HG03066 (cell line): ENCODE data around the gene GRIK3.

ENCODE experiments used
- ATAC-seq: cut with Tn5 transposase; IDR thresholded peaks from one replicate; pipeline ENCODE4 v1.9.1; 2021; ENCODE audit warnings: low read depth; ENCODE audit not compliant: unreplicated experiment

Gene GRIK3

DNA sequence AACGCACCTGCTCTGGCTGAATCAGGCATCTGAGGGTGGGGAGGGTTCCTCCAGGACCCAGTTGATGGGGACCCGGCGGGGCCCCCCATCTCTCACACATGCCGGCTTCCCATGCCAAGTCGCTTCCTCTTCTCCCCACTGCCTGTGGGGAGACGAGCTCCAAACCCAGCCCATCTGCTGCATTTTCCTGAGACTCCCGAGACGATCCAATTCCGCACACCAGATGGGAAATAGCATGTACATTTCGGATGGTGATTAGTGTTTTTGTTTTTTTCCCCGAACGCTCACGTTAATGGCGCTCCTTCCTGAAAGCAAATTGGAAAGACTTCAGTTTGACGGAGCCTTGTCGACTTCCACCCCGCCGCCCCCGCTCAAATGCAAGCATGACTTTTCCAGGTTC lies 13.2 kb upstream of the GRIK3 start:
- no peak for ATAC-seq

DNA sequence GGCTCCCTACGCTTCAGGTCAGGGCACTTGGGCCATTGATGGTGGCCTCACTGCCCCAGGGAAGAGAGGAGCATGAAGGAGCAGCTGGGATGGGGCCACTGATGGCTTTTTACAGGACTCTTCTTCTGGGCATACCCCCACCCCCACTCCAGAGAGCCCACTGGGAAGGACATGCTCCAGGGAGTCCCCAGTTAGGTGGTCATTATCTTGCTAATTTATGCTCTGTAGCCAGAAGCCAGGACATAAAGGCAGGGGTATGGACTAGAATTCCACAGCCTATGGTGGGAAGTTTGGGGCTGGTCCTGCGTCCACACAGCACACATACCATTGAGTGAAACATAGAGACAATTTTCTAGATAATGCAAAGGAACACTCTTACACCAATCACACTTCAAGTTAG lies 8.8 kb upstream of the GRIK3 start:
- ATAC-seq: no peak

DNA sequence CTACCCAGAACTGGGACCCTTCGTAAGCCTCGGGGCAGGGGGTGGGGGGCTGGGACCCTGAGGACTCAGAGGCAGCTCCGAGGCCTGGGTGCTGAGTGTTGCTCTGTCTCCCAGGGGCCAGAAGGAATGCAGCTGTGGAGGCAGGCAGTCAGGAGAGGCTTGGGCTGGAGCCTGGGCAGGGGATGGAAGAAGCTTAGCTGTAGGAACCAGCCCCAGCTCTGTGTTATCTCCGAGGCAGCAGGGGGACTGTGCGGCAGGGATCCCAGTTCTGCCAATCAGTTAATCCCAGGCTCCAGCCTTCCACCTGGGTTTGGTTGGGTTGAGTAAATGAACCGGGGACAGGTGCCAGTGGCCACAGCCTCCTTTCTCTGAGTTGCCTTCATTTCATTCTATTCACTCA lies 8.2 kb upstream of the GRIK3 start:
- no peak for ATAC-seq

DNA sequence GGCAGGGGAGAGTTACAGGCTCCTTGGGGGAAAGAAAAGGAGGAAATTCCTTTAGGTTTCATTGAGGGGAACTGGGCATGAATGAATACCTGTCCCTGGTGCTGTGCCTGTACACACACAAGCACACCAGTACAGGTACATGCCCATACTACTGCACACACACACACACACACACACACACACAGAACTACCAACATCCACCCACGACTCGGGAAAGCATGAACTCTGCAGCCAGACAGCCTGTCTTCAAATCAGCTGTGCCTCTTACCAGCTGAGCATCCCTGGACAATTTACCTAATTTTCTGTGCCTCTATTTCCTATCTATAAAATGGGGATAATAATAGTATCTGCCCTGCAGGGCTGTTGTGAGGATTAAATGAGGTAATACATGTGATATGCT lies 7.2 kb upstream of the GRIK3 start:
- no peak for ATAC-seq

DNA sequence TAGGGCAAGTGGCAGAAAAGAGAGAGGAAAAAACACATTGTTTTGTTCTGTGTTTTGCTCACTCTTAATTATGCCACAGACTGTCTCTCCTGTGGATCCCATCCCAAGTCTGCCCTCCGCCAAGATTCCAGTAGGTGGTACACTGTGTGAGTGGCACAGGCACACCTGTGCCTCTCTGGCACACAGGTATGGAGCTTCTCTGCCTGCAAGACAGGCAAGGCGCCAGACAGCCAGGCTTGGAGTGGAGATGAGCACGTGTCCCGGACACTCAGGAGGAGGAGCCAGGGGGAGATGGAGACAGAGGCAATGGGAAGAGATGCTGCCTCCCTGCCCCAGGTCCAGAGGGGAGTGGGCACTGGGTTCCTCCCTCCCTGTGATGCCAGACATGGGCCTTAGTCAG lies 6.5 kb upstream of the GRIK3 start:
- no peak for ATAC-seq

DNA sequence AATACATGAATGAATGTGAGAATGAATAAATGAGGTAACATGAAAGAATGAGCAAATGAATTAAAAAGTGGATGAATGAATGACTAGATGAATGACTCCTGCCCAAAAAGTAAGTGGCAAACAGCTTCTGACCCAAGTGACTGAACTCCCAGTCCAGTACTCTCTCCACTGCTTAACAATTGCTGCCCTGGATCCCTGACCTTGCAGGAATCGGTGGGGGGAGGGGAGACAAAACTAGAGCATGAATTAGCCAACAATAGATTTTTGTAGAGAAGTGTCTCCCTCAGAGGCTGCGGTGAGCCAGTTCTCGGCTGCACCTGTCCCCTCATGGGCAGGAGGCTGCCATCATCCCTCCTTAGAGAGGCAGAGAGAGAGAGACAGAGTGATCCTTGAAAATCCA lies 5.9 kb upstream of the GRIK3 start:
- ATAC-seq: no peak

DNA sequence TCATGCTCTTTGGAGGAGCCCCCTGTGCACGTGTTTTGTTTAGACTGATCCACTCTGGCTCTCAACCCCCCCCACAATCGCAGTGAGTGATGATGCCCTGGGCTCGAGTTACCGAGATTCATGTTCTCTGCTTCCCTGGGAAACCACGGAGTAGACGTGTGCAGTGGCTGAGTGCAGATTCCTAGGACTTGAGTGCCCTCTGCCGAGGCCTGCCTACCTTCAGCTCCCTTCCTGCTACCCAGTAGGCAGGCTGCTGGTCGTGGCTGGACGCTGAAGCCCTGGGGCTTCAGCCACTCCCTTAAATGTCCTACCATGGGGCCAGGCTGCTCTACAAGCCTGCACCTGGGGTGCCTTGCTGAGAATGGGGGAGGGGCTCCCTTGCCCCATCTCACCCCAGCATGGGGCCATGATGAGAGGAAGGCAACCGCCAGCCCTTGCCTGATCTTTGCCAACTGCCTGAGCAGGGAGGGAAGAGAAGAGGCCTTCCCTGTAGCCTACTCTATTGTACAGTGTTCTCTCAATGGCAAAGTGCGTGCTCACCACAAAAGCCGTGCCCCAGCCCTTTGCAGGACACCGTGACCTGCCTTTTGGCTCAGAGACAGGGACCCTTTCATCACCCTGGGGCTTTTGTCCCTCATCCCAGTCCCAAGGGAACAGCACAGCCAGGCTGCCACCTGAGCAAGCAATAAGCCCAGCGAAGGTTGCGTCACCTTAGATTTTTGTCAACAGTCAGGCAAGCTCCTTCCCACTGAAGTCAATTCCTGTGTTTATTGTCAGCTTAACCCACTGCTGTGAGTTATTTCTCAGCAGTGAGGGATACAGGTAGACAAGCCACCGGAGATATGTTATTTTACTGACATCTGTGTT lies 4.1 kb upstream of the GRIK3 start:
- ATAC-seq: no peak

DNA sequence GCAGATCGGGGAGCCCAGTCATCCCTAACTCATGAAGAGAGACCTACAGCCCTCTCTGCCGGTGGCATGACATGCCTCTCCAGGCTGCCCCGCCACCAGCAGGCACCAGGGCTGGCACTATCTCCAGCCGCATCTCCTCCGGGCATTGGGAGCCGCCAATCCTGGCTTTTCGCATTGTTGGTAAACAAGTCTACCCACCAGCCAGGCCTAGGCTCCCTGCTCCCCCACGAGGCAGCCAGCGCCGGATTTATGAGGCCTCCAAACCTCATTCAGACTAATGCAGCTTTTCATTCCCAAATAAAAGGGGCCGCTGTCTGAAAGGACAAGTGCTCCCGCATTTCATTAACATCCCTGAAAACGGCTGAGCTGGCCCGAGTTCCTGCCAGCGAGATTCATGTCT lies 3.4 kb upstream of the GRIK3 start:
- no peak for ATAC-seq

DNA sequence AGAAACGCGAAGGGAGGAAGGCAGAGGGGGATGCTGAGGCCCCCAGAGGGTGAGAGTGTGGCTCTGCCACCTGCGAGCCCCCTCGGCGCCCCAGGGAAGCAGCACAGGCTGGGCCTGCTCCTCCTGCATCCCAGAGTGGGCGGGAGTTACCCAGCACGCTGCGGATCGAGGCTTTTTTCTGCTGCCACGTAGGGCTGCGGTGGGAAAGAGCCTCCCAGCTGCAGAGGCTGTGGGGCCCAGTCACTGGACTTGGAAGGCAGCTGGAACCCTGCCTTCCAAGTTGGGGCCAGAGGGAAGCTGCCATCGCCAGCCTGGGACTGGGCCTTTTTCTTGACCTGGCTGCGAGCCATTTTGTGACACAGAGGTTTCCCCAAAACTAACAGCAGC lies 2.3 kb upstream of the GRIK3 start:
- no peak for ATAC-seq

DNA sequence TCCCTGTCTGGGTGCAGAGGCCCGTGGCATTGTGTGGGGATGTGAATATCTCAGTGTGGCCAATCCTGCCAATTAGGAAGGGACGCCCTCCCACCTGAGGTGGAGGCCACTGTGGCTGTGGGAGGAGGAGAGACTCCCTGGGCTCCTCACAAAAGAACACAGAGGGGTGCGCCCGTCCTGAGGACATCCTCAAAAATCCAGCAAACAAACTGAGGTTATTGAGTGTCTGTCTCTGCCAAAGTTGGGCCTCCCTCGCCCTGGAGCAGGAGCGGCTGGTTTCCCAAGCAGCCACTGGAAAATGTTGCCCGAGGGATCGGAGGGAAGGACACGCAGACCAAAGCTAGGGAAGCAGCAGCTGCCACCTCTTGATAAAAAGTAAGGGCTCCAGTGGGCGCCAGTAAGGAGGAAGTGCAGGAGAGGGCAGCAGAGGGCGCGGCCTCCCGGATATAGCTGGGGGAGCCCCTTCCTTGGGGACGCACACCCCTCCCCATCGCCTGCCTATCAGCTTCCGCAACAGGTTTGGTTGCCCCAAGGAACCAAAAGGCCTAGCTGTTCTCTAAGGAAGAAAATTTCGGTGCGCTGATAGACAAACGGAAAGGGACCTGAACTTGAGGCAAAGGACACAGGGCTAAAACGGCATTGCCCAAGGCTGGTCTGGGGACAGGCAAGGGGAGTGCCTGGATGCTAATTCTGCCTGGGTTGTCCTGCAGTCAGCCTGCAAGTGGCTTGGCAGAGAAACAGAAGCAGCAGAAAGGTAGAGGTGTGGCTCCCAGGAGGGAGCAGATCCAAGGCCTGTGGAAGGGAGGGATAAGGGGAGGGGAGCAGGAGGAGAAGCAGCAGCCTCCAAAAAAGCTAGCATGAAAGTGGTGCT lies 1.7 kb upstream of the GRIK3 start:
- ATAC-seq: no peak

DNA sequence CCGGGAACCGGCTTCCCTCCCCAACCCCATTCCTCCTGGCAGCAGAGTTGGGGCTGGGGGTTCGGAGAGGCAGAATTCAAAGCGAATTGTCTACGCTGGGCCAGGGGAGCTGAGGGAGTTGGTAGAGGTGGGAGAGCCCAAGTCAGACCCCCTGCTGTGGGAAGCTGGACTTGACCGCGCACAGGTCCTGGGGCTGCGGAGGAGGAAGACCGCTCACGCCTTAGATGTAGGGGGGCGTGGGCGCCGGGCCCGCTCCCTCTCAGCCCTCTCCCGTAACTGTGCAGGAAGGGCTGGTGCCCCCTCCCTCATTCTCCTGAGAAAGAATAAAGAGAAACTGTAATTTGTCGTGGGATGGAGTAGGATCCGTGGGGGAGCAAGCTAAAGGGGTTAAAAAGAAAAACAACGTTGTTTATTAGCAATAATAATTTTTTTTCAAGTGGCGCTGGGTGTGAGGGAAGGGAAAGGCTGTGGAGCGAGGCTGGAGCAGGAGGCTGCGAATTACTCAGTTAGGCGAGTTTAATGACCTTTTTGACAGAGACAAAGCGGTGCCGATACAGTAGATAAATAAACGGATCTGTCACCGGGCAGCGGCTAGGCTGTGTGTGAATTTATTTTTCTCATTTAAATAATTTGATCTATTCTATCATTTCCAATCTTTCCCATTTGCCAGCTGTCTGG lies 838 bp upstream of the GRIK3 start:
- no peak for ATAC-seq

DNA sequence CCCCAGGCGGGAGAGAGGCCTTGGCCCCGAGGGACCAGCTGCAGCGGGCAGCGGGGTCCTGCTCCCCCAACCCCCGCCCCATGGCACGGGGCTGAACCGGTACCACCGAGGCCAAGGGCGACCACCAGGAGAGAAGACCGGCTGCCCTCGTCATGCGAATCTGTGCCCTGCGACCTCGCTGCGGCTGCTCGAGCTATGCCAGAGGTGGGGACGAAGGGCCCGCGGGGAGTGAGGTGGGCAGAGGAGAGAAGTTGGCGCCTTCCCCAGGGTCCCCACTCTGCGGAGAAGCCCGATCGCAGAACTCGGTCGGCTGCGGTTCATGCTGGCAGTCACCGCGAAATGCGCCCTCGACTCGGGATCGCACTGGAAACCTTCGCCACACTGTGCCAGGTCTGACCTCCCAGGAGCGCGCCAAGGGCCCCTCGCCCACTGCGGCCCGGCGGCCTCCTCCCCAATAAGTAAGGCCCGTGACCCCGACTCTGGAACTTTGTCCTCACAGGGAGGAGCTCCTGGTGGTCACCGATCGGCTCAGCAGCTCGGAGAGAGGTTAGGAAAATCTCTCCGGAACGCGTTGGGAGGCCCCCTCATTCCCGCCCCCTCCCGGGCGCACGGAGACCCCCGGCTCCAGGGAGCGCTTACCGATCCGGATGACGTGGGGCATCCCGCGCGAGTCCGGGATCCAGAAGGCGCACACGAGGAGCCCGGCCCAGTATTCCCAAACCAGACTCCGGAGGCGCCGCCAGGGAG lies 787 bp downstream of the GRIK3 start:
- ATAC-seq: no peak

DNA sequence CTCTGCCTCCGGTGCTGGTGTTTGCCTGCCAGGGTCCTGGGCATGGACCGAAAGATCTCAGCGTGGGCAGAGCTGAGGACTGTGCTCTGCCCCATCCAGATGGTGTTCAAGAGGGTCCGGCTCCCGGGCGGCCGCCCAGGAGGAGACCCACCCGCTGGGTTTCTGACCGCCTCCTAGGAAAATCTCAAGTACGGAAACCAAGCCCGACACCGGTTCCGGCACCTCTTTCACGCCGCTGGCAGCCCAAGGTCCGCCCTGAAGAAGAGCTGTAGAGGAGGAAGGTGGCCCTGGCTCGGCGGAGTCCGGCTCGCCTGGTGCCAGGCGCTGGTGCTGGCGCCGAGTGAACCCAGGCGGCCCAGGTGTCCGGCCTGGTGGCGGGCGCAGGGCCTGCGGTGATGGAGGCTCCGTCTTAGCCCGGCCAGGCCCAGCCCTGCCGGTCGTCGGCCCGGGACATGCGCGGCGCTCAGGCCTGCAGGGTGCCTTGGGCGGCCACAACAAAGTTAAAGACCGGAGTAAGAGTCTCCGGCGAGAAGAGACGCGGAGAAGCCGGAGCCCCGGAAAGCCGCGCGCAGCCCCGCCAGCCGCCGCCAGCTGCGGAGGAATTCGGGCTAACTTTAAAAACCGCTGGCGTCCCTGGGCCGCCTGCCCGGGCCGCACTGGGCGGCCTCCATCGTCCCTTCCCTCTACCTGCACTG lies 1.5 kb downstream of the GRIK3 start:
- ATAC-seq: no peak

DNA sequence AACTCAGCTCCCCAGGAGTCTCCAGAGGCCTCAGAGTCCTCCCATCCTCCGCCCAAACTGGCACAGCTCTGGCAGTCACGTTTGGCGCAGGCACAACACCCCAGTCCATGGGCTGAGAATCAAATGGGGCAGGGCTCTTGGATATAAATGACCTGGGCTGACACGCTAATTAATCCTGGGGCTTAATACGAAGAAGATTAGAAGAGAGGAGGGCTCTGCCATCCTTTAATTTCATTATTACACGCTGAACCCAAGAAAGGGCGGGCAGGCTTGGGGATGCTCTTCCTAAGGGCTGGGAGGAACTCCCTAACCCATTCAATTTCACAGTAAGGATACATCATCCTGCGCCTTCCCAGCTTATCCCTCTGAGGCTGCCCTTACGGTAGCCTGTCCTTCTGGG lies 2.4 kb downstream of the GRIK3 start:
- no peak for ATAC-seq

DNA sequence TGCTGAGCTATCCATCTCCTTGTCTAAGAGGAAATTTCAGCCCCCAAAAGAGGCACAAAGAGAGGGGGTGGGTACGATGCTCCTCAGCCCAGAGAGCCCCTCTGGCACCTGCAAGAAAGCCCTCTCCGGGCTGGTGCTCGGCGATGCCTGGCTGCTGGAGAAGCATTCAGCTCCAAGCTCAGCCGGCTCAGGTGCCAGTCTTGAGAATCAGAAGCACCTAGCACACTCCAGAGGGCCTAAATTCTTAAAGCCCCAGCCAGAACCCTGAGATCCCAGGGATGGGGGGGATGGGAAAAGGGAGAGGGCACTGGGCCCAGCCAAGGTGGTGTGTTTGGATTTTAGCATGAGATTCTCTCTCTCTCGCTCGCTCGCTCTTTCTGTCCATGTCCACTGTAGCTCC lies 2.9 kb downstream of the GRIK3 start:
- no peak for ATAC-seq

DNA sequence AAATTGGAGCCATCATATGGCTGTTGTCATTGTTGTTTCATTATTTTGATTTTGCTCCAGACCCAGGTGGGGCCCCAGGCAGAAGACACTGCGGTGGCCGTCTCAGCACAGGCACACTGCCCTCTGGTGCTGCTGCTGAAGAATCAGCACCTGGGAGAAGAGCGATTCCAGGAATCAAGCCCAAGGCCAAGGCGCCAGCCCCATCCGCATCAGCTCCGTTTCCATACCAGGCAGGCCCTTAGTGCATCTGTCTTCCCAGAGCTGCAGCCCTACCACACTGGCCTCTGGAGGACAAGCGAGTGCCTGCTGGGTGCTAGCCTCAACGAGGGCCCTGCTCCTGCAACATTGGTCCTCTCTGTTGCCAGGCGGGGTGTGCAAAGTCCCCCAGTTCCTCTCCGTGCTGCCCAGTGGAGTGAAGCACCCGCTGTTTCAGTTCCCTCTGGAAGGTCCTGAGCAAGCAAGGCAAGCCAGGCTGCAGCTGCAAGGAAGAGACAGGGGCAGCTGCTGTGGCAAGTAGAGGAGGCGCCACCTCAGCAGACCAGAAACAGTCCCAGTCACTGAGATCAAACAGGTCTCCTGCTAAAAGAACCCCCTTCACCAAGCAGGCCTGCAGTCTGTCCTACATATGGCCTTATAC lies 5.2 kb downstream of the GRIK3 start:
- no peak for ATAC-seq

DNA sequence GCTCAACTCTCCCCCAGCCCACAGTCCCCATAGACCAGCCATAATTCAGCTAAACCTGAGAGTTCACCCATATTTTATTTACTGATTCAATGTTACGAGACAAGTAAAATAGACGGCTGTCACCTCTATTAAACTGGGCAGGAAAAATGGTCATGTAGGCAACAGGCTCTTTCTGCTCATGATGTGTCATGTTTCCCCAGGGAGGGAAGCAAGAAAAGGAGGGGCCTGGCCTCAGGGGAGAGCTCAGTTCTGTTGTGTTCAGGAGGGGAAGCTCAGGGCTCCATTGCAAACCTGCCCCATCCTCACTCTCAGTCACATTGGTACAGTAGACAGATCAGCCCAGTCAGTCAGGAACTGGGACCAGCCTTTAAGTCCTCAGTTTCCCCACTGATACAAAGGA lies 12.8 kb downstream of the GRIK3 start:
- no peak for ATAC-seq

DNA sequence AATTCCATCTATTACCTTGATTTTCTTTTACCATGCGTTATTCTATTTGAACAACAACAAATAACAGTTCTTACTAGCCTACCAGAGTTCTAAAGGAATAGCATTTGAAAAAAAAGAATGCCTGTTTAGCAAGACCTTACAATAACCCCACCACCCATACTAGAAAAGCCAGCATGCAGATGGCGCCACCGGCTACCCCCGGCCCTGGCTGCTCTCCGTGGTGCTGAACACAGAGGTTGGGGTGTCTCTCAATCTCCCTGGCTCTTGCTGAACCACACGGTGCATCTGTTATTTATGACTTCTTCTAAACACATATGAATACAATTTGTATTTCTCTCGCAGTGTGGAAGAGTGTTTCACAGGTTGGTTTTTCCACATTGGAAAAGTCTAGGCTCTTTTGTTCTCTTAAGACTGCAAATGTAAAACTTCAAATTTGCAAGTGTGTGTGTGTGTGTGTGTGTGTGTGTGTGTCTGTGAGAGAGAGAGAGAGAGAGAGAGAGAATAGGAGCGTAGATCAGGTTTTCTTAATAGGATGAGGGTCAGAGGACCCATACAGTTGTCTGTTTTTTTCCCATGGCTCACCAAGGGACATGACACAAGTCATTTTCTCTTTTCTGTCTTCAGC lies 13.6 kb downstream of the GRIK3 start:
- ATAC-seq: no peak

DNA sequence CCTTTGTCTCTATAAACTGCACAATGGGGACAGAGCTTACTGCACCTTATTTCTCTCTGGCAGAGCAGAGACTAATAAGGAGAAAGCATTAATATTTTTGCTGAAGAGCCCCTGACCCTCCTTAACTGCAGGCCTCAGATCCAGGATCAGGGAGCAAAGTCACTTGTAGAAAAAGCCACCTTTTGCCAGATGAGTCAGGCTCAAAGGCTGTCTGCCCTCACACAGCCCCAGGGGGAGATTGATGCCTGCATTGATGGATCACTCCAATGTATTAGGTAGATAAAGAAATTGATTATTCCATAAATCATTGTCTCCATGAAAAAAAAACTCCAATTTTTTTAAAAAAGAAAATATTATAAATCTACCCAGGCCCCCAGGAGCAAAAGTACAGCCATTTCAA lies 15.8 kb downstream of the GRIK3 start:
- no peak for ATAC-seq
